Activated CD4-positive, alpha-beta T cell treated with anti-CD3 and anti-CD28 coated beads, Interleukin-2, amount 50 U/mL, for 1 hour (primary cell): Measurements from ENCODE around the gene TUBA1B.

Experiments used
- DNase-seq: peaks from one replicate; pipeline ENCODE4 v3.0.0-alpha.2; 2020

TUBA1B gene

GRCh38 chr12:49089821-49090773 lies 41.1 kb downstream of the TUBA1B start:
- no peak for DNase-seq

- DNase-seq = no peak
Observed at GRCh38 chr12:49088932-49089330, 42.3 kb downstream of the TUBA1B start.

- DNase-seq = peak; percentile 60
Observed at GRCh38 chr12:49088150-49088931, 42.9 kb downstream of the TUBA1B start.

GRCh38 chr12:49086116-49086515 lies 45.1 kb downstream of the TUBA1B start:
- DNase-seq = no peak

- DNase-seq = no peak
Observed at GRCh38 chr12:49084438-49084837, 46.8 kb downstream of the TUBA1B start.

- no peak for DNase-seq
Observed at GRCh38 chr12:49079793-49080192, 51.4 kb downstream of the TUBA1B start.
